Fibroblast of mammary gland (primary cell): Measurements from ENCODE around the gene CMTM4.

ENCODE experiments used
- DNase-seq: peaks from one replicate; pipeline ENCODE4 v3.0.0-alpha.2; 2010; ENCODE audit warnings: low read depth
- H3K4me3 ChIP-seq: 2 replicates; pipeline ENCODE4 v1.5.1; 2011; ENCODE audit warnings: low read depth, mild to moderate bottlenecking, low read length, moderate library complexity; ENCODE audit not compliant: control insufficient read depth
- TF ChIP-seq, protein P1 (sequence below): conservative IDR thresholded peaks from 2 replicates; pipeline ENCODE4 v1.5.1; 2011; ENCODE audit warnings: low read depth, low read length, inconsistent platforms; ENCODE audit not compliant: control insufficient read depth, insufficient read depth

Gene CMTM4

DNA sequence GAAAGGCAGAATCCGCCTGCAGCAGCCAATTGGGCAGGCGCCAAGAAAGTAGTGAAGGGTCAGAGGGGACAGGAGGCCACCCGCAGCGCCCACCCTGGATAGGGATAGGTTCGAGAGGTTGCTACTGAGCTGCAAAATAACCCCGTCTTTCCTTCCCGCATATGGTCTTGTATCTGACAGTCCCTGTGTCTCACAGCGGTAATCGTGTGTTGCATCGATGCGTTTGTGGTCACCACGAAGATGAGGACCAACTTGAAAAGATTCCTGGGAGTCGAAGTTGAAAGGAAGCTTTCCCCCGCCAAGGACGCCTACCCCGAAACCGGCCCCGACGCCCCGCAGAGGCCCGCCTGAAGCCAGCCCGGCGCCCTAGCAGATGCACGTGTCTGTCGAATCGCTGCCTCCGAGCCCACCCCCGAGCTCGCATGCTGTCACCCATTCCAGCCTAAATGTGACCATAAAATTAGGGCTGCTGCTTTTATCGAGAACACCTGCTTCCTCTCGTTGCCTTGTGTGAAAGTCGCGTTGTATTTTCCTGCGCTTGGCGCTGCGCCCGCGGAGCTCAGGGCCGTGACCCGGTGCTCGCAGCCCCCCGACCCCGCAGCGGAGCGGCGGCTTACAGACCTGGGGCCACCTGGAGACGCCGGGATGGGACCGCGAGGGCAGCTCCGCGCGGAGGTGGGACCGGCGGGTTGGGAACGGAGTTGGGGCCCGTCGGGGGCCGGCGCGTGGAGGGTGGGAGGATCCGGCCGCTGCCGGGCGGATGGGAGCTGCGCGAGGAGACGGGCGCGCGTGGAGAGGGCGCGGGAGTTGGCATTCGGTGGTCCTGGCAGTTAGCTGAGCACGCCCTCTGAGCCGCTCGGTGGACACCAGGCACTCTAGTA lies 117.7 kb downstream of the CMTM4 start, which contains the start of gene CMTM2:
Gene CMTM2 (plus strand): TSS at position 813 of the 881 bp plus-strand sequence. CDS start 145 bp downstream, outside the sequence.
- DNase-seq, result no peak
- H3K4me3 ChIP-seq, result no peak within 1 kb of the TSS
- TF ChIP-seq, protein P1, sequence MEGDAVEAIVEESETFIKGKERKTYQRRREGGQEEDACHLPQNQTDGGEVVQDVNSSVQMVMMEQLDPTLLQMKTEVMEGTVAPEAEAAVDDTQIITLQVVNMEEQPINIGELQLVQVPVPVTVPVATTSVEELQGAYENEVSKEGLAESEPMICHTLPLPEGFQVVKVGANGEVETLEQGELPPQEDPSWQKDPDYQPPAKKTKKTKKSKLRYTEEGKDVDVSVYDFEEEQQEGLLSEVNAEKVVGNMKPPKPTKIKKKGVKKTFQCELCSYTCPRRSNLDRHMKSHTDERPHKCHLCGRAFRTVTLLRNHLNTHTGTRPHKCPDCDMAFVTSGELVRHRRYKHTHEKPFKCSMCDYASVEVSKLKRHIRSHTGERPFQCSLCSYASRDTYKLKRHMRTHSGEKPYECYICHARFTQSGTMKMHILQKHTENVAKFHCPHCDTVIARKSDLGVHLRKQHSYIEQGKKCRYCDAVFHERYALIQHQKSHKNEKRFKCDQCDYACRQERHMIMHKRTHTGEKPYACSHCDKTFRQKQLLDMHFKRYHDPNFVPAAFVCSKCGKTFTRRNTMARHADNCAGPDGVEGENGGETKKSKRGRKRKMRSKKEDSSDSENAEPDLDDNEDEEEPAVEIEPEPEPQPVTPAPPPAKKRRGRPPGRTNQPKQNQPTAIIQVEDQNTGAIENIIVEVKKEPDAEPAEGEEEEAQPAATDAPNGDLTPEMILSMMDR, result no peak

DNA sequence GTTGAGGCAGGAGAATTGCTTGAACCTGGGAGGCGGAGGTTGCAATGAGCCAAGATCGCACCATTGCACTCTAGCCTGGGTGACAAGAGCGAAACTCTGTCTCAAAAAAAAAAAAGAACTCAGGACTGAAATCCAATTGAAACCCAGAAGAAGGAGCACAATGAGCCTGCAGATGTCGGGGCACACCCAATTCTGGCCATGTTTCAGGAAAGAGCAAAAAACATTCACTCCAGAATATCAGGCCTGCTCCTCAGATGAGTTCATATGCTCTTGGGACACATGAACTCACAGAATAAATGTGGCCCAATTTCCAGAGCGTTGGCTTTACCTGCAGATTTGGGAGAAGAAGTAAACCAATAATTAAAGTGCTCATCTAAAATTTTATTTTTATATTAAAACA lies 120.2 kb downstream of the CMTM4 start:
- H3K4me3 ChIP-seq, result no peak overlapping the region
- TF ChIP-seq, protein P1, result no peak
- DNase-seq, result no peak

- no peak for DNase-seq
- no peak overlapping the region for H3K4me3 ChIP-seq
- TF ChIP-seq, protein P1, result no peak
These were observed 121.5 kb downstream of the CMTM4 start for GRCh38 chr16:66575060-66575459.

- TF ChIP-seq, protein P1, result no peak
- H3K4me3 ChIP-seq, result no peak overlapping the region
- DNase-seq, result no peak
These were observed 122.0 kb downstream of the CMTM4 start for GRCh38 chr16:66574531-66574930.

DNA sequence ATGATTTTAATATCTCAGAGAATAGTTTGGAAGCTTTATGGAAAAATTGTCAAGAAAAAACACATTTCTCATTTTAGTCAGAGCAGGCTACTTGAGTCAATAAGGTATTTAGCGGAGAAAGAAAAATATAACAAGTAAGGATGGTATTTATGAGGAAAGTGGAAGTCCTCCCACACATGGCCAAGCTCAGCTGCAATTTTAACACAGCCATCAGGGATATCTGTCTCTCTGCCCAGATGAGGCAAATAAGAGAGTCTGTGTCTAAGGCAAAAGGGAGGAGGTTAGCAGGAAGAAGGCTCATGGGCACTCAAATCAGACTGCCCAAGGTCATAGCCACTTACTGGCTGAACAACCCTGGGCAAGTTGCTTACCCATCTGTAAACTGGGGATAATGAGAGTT lies 122.5 kb downstream of the CMTM4 start:
- DNase-seq, result no peak
- no peak overlapping the region for H3K4me3 ChIP-seq
- TF ChIP-seq, protein P1, result no peak

GRCh38 chr16:66572356-66572755 lies 124.2 kb downstream of the CMTM4 start:
- no peak for DNase-seq
- no peak overlapping the region for H3K4me3 ChIP-seq
- TF ChIP-seq, protein P1, result no peak
